GM10266 (cell line): ENCODE data around the gene ASTN1.

Experiments
- DNase-seq: peaks from one replicate; pipeline ENCODE4 v3.0.0; 2012; ENCODE audit errors: extremely low spot score
- TF ChIP-seq, protein P1 (sequence below): IDR thresholded peaks from 2 replicates; pipeline ENCODE4 v1.5.1; 2012; ENCODE audit warnings: mild to moderate bottlenecking, low read depth; ENCODE audit not compliant: control insufficient read depth, insufficient read depth; ENCODE audit errors: missing control alignments

ASTN1 gene

DNA sequence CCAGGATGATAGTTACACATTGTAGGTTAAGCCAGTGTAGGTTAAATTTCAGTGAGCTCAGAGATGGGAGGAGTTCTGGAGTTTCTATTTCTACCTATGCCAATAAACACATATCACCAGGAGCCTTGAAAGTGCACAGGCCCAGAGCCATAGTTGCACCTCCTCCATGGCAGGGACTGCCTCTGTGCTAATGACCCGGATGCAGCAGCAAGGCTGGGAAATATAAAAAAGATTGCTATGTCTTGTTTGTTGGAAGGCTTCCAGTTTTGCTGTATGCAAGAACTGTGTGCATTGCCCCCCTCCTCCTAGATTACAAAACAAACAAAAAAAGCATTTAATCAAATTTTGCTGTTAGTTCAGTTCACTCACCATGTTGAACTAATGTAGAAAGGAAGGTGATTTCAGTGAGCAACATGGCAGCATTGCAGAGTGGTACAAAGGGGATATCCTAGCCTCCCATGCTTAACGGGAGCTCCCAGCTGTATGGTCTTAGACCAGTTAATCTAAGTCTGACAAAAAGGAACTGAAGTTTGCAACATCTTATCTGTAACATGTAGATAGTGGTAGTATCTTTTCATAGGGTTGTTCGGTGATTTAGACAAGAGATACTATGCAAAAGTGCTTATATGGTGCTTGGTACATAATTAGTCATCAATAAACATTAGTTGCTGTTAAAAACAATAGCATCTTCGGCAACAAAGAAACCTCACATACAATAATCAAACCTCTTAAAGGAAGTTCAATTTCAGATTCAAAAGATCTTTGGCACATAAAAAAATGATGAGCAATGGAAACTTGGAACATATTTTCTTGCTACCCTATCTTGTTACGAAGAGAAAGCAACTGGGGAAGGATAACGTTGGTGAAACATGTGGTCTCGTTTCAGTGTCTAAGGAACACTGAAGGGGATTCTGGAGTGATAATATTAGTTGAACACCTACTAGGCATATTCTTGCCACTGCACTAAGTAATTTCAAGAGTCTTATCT is 309.5 kb downstream of the ASTN1 start:
- no peak for DNase-seq
- TF ChIP-seq, protein P1, sequence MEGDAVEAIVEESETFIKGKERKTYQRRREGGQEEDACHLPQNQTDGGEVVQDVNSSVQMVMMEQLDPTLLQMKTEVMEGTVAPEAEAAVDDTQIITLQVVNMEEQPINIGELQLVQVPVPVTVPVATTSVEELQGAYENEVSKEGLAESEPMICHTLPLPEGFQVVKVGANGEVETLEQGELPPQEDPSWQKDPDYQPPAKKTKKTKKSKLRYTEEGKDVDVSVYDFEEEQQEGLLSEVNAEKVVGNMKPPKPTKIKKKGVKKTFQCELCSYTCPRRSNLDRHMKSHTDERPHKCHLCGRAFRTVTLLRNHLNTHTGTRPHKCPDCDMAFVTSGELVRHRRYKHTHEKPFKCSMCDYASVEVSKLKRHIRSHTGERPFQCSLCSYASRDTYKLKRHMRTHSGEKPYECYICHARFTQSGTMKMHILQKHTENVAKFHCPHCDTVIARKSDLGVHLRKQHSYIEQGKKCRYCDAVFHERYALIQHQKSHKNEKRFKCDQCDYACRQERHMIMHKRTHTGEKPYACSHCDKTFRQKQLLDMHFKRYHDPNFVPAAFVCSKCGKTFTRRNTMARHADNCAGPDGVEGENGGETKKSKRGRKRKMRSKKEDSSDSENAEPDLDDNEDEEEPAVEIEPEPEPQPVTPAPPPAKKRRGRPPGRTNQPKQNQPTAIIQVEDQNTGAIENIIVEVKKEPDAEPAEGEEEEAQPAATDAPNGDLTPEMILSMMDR = no peak

DNA sequence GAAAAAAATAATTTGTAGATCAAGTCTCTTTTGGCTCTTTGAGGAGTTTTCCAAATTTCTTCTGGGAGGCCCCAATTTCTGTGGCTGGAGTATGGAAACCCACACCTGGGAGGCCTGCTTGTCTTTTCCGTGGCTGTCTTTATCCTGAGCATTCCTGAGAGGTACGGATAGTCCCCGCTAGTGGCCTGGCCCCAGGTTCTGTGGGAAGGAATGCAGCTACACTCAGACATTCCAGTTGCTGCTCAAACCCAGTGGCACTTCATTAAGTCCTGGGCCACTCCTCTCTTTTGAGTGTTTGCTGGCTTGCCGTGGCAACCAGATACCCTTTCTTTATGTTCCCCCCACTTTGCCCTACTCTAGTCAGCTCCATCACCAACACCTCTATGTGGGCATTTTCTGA is 310.4 kb downstream of the ASTN1 start:
- TF ChIP-seq, protein P1 = no peak

DNA sequence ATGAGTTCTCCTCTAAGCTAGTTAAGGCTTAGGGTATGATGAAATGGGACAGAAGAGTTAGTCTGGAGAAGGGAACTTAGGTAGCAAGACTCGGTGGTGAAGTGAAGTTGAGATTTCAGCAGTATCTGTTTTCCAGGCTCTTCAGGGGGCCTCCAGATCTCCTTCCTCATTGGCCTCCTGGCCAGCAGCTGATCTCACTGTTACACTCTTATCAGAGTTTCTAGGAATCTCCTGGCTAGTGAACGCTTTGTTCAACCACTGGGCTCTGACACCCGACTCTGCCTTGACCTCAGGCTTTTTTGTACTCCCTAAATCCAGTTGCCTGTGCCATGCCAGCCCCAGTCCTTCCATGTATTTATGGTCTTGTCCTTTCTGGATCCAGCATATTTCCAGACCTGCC is 311.0 kb downstream of the ASTN1 start:
- DNase-seq = no peak
- TF ChIP-seq, protein P1 = no peak

More for the DNA sequence above, 310.4 kb downstream of the ASTN1 start:
- DNase-seq = no peak

DNA sequence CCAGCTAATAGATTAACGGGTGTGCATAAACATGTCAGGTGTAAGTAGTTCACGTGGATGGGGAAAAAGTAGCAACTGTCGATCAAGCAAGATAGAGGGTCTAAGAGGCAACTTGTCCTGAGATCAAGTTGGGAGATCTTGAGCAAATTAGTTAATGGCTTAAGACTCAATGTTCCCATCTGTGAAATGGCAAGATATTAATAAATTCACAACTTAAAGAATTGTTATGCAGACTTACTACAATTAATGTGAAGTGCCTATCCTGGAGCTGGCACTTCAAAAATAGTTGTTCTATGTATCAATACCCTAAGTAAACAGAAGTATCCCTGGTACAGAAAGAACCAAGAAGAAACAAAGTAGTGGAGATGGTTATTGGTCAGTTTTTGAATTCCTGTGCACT is 312.4 kb downstream of the ASTN1 start:
- TF ChIP-seq, protein P1 = no peak
- DNase-seq = no peak

DNA sequence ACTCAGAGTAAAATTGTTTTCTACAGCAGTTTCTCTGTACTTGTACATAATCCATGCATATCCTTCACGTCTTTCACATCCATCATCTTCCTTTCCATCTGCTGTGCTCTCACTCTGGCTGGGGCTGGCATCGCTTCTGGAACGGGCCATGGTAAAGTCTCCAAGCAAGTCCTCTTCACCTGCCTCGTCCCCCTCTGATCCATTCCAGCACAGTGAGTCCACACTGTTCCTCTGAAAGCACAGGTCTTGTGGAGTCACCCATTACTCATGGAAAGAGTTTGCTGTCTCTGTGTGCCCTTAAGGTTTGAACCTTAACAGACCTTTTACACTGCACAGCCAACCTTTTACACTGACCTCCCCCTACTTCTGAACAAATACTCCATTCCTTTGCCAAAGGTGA is 313.6 kb downstream of the ASTN1 start:
- no peak for DNase-seq
- TF ChIP-seq, protein P1 = no peak

DNA sequence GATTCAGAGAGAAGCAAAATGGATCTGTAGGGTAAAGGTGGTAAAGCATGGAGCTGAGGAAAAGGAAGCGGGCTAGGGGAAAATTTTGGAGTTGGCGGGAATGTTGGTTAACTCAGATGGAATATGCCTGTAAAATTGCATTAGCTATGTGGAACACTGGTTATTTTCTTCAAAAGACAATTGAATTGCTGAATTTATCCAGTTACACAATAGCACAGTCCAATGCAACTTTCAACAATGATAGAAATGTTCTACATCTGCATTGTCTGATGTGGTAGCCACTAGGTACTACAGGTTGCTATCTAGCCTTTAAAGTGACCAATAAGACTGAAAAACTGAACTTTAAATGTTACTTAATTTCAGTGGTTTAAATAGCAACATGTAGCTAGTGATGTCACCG is 315.2 kb downstream of the ASTN1 start:
- DNase-seq = no peak
- TF ChIP-seq, protein P1 = no peak

DNA sequence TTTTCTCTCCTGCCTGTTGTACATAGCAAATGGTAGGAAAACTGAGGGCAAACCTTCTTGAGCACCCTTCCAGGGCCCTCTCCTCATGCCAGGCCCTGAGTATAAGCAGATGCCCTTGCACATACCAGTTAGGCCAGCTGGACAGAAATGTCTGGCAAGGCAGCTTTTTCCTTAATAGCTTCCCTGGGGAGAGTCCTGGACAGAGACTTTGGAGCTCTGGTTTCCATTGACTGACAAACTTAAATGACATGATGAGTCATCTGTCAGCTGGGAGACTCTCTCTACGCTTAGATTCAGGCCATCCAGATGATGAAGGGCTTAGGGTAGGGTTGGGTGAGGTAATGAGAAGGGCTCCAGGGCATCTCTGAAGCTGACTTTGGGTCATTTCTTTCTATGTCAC is 317.5 kb downstream of the ASTN1 start:
- no peak for DNase-seq
- TF ChIP-seq, protein P1 = no peak
